Effector memory CD4-positive, alpha-beta T cell (primary cell): Measurements from ENCODE around the gene DMAC2L.

Experiments used
- DNase-seq, 3 donors: peaks; one replicate each; pipeline ENCODE4 v3.0.0-alpha.2; 2020
- H3K27ac ChIP-seq: 2 replicates; pipeline ENCODE4 v1.7.0; 2013; ENCODE audit warnings: mild to moderate bottlenecking, low read length, moderate library complexity; ENCODE audit not compliant: insufficient read depth, poor library complexity, severe bottlenecking
- H3K27me3 ChIP-seq: replicated peaks from 2 replicates; pipeline ENCODE4 v1.7.0; 2013; ENCODE audit warnings: mild to moderate bottlenecking, low read length; ENCODE audit not compliant: insufficient read depth, control insufficient read depth, poor library complexity, severe bottlenecking
- H3K36me3 ChIP-seq: 2 replicates; pipeline ENCODE4 v1.7.0; 2013; ENCODE audit warnings: mild to moderate bottlenecking, low read length, moderate library complexity; ENCODE audit not compliant: control insufficient read depth, insufficient read depth
- H3K4me1 ChIP-seq: 2 replicates; pipeline ENCODE4 v1.7.0; 2013; ENCODE audit warnings: low read length, mild to moderate bottlenecking; ENCODE audit not compliant: control insufficient read depth, insufficient read depth, poor library complexity, severe bottlenecking
- H3K4me3 ChIP-seq: 2 replicates; pipeline ENCODE4 v1.7.0; 2013; ENCODE audit warnings: low read length, low read depth, mild to moderate bottlenecking; ENCODE audit not compliant: insufficient read depth, poor library complexity, severe bottlenecking
- H3K9me3 ChIP-seq: 2 replicates; pipeline ENCODE4 v1.7.0; 2013; ENCODE audit warnings: mild to moderate bottlenecking, low read length, moderate library complexity; ENCODE audit not compliant: control insufficient read depth
- total RNA-seq, 3 donors: gene quantifications; one replicate each; lab custom pipeline; 2026; lab: John Stamatoyannopoulos, UW

The DMAC2L gene, protein sequence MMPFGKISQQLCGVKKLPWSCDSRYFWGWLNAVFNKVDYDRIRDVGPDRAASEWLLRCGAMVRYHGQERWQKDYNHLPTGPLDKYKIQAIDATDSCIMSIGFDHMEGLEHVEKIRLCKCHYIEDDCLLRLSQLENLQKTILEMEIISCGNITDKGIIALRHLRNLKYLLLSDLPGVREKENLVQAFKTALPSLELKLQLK
- 9.9 to 16.4 (median 14.3) reads per million in 3 donors for total RNA-seq

DNA sequence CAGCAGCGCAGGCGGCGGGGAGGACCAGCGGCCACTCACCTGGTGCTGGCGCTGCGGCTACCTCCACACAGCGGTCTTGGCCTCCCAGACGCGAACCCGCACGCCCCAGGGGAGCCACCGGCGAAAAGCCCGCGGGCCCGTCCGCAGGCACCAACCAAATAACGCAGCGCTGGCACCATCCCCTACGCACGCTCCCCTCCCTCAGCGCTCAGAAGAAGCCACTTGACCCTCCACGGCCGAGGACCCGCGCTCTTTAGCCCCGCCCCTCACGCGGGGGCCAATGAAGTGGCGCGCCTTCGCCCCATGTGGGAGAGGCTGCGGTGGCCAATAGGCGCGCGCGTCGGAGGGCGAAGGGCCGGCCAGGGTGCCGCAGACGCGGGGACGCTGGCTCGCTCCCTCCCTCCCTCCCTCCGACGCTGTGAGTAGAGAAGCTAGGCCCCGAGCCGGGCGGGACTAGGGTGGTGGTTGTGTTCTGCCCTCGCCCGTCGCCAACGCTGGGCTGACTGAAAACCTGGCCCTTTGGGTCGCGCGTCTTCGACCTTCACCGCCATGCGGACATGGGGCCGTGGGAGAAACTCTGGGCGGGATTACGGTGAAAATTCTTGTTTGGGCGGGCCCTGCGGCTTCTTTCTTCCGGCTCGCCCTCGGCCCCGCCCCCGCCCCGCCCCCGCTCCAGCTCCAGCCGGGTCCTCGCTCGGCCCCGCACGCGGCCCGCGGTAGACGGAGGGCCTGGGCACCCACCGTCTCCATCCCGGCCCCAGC, at the start of gene DMAC2L, which contains the start of gene L2HGDH:
TSS of gene DMAC2L (plus strand) at position 353 of the 762 bp plus-strand sequence. CDS start 9,164 bp downstream, outside the sequence.
TSS of gene L2HGDH (minus strand) at position 258 of the 762 bp plus-strand sequence. CDS start at position 179, 79 bp downstream.
- peak within 1 kb of the TSS; percentile 88 for H3K27ac ChIP-seq
- H3K27me3 ChIP-seq: no peaks in the 10 kb centered on the region
- peaks cover 10% of the 10 kb centered on the region for H3K4me1 ChIP-seq
- peak; percentile 75 to 84 (median 84) for DNase-seq
- no peaks in the 10 kb centered on the region for H3K36me3 ChIP-seq
- H3K4me3 ChIP-seq: peak within 1 kb of the TSS; percentile 84
- no peaks in the 10 kb centered on the region for H3K9me3 ChIP-seq

GRCh38 chr14:50262865-50263264, 49.3 kb upstream of the DMAC2L start:
- no peak overlapping the region for H3K27ac ChIP-seq
- no peak for DNase-seq
- H3K27me3 ChIP-seq: no peaks in the 10 kb centered on the region
- H3K4me3 ChIP-seq: no peak overlapping the region
- H3K4me1 ChIP-seq: no peaks in the 10 kb centered on the region
- H3K9me3 ChIP-seq: no peaks in the 10 kb centered on the region
- no peaks in the 10 kb centered on the region for H3K36me3 ChIP-seq

DNA sequence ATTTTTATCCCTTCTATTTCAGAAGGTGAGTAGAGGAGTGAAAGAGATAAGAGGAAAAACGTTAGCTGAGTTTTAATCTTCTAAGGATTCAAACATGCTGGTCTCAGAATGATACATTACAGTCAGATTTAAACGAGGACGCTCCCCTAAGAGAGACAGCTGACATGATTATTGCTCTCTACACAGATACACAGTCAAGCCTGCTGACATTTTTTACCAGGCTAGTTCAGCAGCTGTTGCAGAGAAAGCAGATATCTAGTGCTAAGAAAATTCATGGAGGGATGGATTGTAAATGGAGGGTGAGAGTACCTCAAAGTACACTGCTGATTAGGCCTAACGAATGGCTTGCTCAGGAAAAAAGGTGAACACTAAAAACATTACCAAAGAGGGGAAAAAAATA, 48.8 kb upstream of the DMAC2L start:
- no peak overlapping the region for H3K27ac ChIP-seq
- H3K27me3 ChIP-seq: no peaks in the 10 kb centered on the region
- no peak overlapping the region for H3K4me3 ChIP-seq
- DNase-seq: no peak
- no peaks in the 10 kb centered on the region for H3K36me3 ChIP-seq
- H3K9me3 ChIP-seq: no peaks in the 10 kb centered on the region
- H3K4me1 ChIP-seq: no peaks in the 10 kb centered on the region

DNA sequence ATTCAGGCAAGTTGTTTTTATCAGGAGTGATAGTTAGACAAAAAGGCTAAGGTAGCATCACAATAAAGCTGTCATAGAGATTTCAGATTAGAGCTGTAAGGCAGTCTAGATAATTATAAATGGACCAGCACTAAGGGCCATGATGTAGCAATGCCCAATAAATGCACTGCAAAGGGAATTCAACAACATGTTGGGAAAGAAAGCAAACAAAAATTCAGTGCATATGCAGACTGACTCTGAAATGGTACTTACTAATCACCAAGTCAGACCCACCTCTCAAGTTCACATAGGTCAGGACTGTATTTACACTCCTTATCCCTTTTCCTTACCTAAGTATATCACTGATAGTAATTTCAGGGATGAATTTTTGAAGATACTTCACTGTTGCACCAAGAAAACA, 47.1 kb upstream of the DMAC2L start:
- no peaks in the 10 kb centered on the region for H3K27me3 ChIP-seq
- H3K4me3 ChIP-seq: no peak overlapping the region
- H3K27ac ChIP-seq: no peak overlapping the region
- H3K9me3 ChIP-seq: no peaks in the 10 kb centered on the region
- no peak for DNase-seq
- H3K36me3 ChIP-seq: no peaks in the 10 kb centered on the region
- H3K4me1 ChIP-seq: no peaks in the 10 kb centered on the region

DNA sequence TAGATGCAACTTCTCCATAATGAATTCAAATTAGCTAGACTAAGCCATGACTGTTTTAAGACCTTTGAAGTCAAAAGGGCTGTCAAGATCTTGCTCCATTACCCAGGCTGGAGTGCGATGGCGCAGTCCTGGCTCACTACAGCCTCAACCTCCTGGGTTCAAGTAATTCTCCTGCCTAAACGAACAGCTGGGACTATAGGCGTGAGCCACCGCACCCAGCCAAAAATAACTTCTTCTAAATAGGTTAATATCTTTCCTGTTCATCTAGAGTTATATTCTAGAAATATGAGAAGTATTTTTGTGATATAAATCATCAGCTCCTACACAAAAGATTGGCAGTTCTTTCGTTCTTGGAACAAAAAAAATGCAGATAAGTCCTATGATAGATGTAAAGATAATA, 41.2 kb upstream of the DMAC2L start:
- Histone ChIP-seq H3K36me3 (no peaks in the 10 kb centered on the region), H3K9me3 (no peaks in the 10 kb centered on the region), H3K27ac (no peak overlapping the region), H3K4me3 (no peak overlapping the region), H3K4me1 (no peaks in the 10 kb centered on the region), H3K27me3 (no peaks in the 10 kb centered on the region)
- DNase-seq: no peak

- Histone ChIP-seq H3K27ac (no peak overlapping the region), H3K36me3 (no peaks in the 10 kb centered on the region), H3K4me3 (no peak overlapping the region), H3K27me3 (no peaks in the 10 kb centered on the region), H3K4me1 (no peaks in the 10 kb centered on the region), H3K9me3 (no peaks in the 10 kb centered on the region)
- DNase-seq: no peak
Observed at GRCh38 chr14:50272498-50272897, 39.6 kb upstream of the DMAC2L start.

GRCh38 chr14:50285861-50286260, 26.3 kb upstream of the DMAC2L start:
- no peaks in the 10 kb centered on the region for H3K36me3 ChIP-seq
- DNase-seq: no peak
- no peaks in the 10 kb centered on the region for H3K4me1 ChIP-seq
- H3K27ac ChIP-seq: no peak overlapping the region
- no peaks in the 10 kb centered on the region for H3K27me3 ChIP-seq
- H3K9me3 ChIP-seq: no peaks in the 10 kb centered on the region
- H3K4me3 ChIP-seq: no peak overlapping the region

GRCh38 chr14:50288146-50288545, 24.0 kb upstream of the DMAC2L start:
- H3K4me3 ChIP-seq: no peak overlapping the region
- H3K36me3 ChIP-seq: no peaks in the 10 kb centered on the region
- no peaks in the 10 kb centered on the region for H3K27me3 ChIP-seq
- H3K9me3 ChIP-seq: no peaks in the 10 kb centered on the region
- H3K4me1 ChIP-seq: no peaks in the 10 kb centered on the region
- DNase-seq: no peak
- H3K27ac ChIP-seq: no peak overlapping the region

- Histone ChIP-seq H3K4me3 (no peak overlapping the region), H3K27me3 (no peaks in the 10 kb centered on the region), H3K27ac (no peak overlapping the region), H3K9me3 (no peaks in the 10 kb centered on the region), H3K4me1 (no peaks in the 10 kb centered on the region), H3K36me3 (no peaks in the 10 kb centered on the region)
- no peak for DNase-seq
Observed at GRCh38 chr14:50290306-50290705, 21.8 kb upstream of the DMAC2L start.

GRCh38 chr14:50299585-50299984, 12.5 kb upstream of the DMAC2L start:
- H3K27ac ChIP-seq: no peak overlapping the region
- no peaks in the 10 kb centered on the region for H3K27me3 ChIP-seq

More at GRCh38 chr14:50299585-50299984, 12.5 kb upstream of the DMAC2L start:
- no peaks in the 10 kb centered on the region for H3K9me3 ChIP-seq
- no peaks in the 10 kb centered on the region for H3K36me3 ChIP-seq
- no peak overlapping the region for H3K4me3 ChIP-seq
- no peaks in the 10 kb centered on the region for H3K4me1 ChIP-seq
- no peak for DNase-seq
